OCI-LY1 (cell line): Measurements from ENCODE around the gene GNB4.

ENCODE experiments used
- EZH2 ChIP-seq: fragments of 200-600 bp; sonication (generic), shearing (Covaris generic); IDR thresholded peaks from 2 replicates; pipeline ENCODE4 v1.8.0; 2017; ENCODE audit warnings: borderline replicate concordance, mixed run types, mild to moderate bottlenecking, antibody characterized with exemption, low read length, moderate library complexity, mixed read lengths
- TF ChIP-seq, protein P1 (sequence below): fragments of 200-600 bp; sonication (generic), shearing (Covaris generic); IDR thresholded peaks from 2 replicates; pipeline ENCODE4 v1.5.1; 2017; ENCODE audit warnings: mild to moderate bottlenecking, antibody characterized with exemption, low read length, moderate library complexity, mixed read lengths

DNA sequence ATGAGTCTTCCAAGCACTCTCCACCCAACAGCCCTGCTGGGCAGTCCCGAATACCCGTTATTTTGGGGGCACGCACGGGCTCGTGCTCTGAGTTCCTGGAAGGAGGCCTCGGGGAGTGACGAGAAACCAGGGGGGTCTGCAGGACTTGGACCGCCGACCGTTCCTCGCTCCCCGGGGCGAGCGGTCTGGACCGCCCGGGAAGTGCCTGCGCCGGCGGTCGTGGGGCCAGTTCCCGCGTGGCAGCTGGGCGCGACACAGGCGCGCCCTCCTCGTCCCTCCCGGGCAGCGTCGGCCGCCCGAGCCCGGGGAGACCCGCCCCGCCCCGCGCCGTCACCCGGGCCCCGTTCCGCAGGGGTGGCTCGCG lies 387 bp downstream of the GNB4 start:
- no peak for TF ChIP-seq EZH2
- TF ChIP-seq, protein P1, sequence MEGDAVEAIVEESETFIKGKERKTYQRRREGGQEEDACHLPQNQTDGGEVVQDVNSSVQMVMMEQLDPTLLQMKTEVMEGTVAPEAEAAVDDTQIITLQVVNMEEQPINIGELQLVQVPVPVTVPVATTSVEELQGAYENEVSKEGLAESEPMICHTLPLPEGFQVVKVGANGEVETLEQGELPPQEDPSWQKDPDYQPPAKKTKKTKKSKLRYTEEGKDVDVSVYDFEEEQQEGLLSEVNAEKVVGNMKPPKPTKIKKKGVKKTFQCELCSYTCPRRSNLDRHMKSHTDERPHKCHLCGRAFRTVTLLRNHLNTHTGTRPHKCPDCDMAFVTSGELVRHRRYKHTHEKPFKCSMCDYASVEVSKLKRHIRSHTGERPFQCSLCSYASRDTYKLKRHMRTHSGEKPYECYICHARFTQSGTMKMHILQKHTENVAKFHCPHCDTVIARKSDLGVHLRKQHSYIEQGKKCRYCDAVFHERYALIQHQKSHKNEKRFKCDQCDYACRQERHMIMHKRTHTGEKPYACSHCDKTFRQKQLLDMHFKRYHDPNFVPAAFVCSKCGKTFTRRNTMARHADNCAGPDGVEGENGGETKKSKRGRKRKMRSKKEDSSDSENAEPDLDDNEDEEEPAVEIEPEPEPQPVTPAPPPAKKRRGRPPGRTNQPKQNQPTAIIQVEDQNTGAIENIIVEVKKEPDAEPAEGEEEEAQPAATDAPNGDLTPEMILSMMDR = no peak
